ENCODE data around the gene CPNE9. TPM values are rescaled to one million over a fixed set of nuclear protein-coding genes. Genes with fewer than 3 reads are reported as not detected.

Gene CPNE9
- polyA plus RNA-seq, 2 donors = 0.05 TPM; not detected in 1

DNA sequence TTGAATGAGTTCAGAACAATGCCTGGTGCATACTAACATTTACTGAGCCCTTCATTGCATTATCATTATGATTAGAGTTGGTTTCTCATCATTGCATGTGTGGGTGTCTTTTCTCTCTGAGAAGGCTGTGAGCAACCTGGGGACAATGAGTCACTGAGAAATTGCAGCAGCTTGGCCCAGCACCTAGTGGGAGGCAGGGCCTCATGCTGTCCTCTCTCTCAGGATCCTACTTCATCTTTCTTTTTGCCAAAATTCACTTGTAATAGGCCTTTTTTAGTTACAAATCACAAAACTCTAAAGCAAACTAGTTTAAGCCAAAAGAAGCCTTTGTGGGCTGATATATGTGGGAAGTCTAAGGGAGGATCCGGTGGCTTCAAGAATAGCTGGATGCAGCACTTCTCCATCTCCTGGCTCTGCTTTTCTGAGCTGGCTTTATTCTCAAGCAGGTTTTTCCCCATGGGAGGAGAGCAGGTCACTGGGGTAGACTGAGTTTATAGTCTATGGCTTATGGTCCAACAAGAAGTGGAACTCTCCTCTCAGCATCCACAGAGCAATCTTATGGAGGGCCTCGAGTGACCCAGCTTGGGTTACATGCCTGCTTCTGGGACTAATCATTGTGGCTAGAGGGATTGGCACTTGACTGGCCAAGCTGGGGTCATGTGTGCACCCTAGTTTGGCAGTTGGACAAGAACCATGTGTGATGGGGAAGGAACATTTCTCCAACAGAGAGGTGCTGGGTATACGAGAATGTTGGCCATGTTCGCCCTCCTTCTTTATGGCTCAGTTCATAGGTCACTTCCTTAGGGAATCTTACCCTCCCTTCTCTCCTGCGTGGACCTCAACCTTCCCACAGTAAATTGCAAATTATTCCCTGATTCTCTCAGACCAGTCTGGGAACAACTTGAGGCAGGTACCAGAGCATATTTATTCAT lies 74.8 kb downstream of the CPNE9 start:
- WGBS, 2 donors = 75 to 80% methylated on average over 5 of the region's 5 CpGs
- no peaks in the 10 kb centered on the region for H3K27me3 ChIP-seq (ENCODE audit: control insufficient read depth in 1 of 2, insufficient read depth in 2 of 2, low read length in 2 of 2)
- peaks cover 0 to 6% of the 10 kb centered on the region in 2 donors for H3K36me3 ChIP-seq (ENCODE audit: control insufficient read depth in 2 of 2, insufficient read depth in 2 of 2, low read length in 1 of 2)
- H3K9me3 ChIP-seq (ENCODE audit: control insufficient read depth in 2 of 2, insufficient read depth in 1 of 2, low read depth in 1 of 2, low read length in 1 of 2) = no peaks in the 10 kb centered on the region
- no peak overlapping the region for H3K27ac ChIP-seq (ENCODE audit: low read depth in 2 of 2, low read length in 1 of 2)
- H3K4me3 ChIP-seq (ENCODE audit: low read depth in 1 of 2, low read length in 2 of 2) = no peak overlapping the region
- no peaks in the 10 kb centered on the region for H3K4me1 ChIP-seq (ENCODE audit: control insufficient read depth in 2 of 2, insufficient read depth in 2 of 2, low read length in 1 of 2)

DNA sequence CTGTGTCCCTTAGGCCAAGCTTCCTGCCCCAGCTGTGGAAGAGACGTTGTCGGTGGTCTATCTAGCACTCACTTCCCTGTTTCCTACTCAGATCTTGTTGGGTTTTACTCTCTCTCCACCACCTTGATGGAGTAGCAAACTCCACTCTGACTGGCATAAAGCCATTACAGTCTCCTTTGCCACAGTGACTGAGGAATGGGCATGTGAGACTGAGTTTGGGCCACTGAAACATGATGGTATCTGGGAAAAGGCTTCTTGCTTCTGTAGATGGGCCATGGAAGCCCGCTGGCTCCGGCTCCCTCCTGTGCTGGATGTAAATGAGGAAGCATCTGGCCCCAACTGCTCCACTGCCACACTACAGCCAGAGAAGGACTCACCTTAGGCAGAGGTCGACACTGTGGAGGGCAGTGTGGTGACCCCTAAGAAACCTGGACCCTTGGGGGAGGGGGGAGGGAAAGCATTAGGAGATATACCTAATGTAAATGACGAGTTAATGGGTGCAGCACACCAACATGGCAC lies 75.5 kb downstream of the CPNE9 start:
- H3K4me3 ChIP-seq (ENCODE audit: low read depth in 1 of 2, low read length in 2 of 2) = no peak overlapping the region
- no peaks in the 10 kb centered on the region for H3K27me3 ChIP-seq (ENCODE audit: control insufficient read depth in 1 of 2, insufficient read depth in 2 of 2, low read length in 2 of 2)
- H3K27ac ChIP-seq (ENCODE audit: low read depth in 2 of 2, low read length in 1 of 2) = no peak overlapping the region
- no peaks in the 10 kb centered on the region for H3K4me1 ChIP-seq (ENCODE audit: control insufficient read depth in 2 of 2, insufficient read depth in 2 of 2, low read length in 1 of 2)
- 72 to 83% methylated on average over 6 of the region's 6 CpGs for WGBS, 2 donors
- H3K36me3 ChIP-seq (ENCODE audit: control insufficient read depth in 2 of 2, insufficient read depth in 2 of 2, low read length in 1 of 2) = peaks cover 0 to 11% of the 10 kb centered on the region in 2 donors
- no peaks in the 10 kb centered on the region for H3K9me3 ChIP-seq (ENCODE audit: control insufficient read depth in 2 of 2, insufficient read depth in 1 of 2, low read depth in 1 of 2, low read length in 1 of 2)

Other genes with a start within 250 kb of the CPNE9 start
- gene LHFPL4, start 150.0 kb upstream of the CPNE9 start, polyA plus RNA-seq = under 1 TPM in 1 of 2 donors, not detected in 1; 0.02 TPM
- 10 to 100 TPM; 13.5 to 17.2 TPM for gene MTMR14, start 54.3 kb upstream of the CPNE9 start, polyA plus RNA-seq
- 1 to 10 TPM; 6.1 to 8.9 TPM for gene BRPF1, start 27.9 kb downstream of the CPNE9 start, polyA plus RNA-seq
- gene OGG1, start 46.1 kb downstream of the CPNE9 start, polyA plus RNA-seq = 1 to 10 TPM; 7.7 to 9.0 TPM
- 1 to 10 TPM; 6.5 to 8.1 TPM for gene CAMK1, start 66.1 kb downstream of the CPNE9 start, polyA plus RNA-seq
- gene TADA3, start 88.6 kb downstream of the CPNE9 start, polyA plus RNA-seq = 10 to 100 TPM; 22.9 to 29.9 TPM
- 100 to 1,000 TPM in 1 of 2 donors, 10 to 100 TPM in 1; 52.8 to 114 TPM for gene ARPC4, start 89.2 kb downstream of the CPNE9 start, polyA plus RNA-seq
- 10 to 100 TPM; 14.5 to 31.2 TPM for gene TTLL3, start 106.4 kb downstream of the CPNE9 start, polyA plus RNA-seq
- gene RPUSD3, start 140.2 kb downstream of the CPNE9 start, polyA plus RNA-seq = 10 to 100 TPM; 30.7 to 31.6 TPM
- under 1 TPM; 0.18 to 0.53 TPM for gene CIDEC, start 176.4 kb downstream of the CPNE9 start, polyA plus RNA-seq
- gene JAGN1, start 186.8 kb downstream of the CPNE9 start, polyA plus RNA-seq = 10 to 100 TPM; 20.6 to 25.8 TPM
- 10 to 100 TPM in 1 of 2 donors, 1 to 10 TPM in 1; 9.2 to 24.9 TPM for gene IL17RE, start 199.0 kb downstream of the CPNE9 start, polyA plus RNA-seq
- 10 to 100 TPM; 37.0 to 52.7 TPM for gene IL17RC, start 213.3 kb downstream of the CPNE9 start, polyA plus RNA-seq
- gene CRELD1, start 230.0 kb downstream of the CPNE9 start, polyA plus RNA-seq = 10 to 100 TPM; 12.1 to 24.2 TPM
- 1 to 10 TPM; 1.0 to 2.0 TPM for gene PRRT3, start 248.6 kb downstream of the CPNE9 start, polyA plus RNA-seq